A549 (cell line): ENCODE data around the gene NDFIP1. TPM values are rescaled to one million over a fixed set of nuclear protein-coding genes. Genes with fewer than 3 reads are reported as not detected.

Experiments
- ATAC-seq, 2 experiments: fragments of 200-7000 bp in 1 of 2; fragments of >200 bp in 1 of 2; cut with Nextera tagmentation in 1 of 2; cut with Tn5 transposase in 1 of 2; 3 replicates each; pipeline versions ENCODE4 v1.8.0 to v1.9.1; 2018 to 2020; ENCODE audit warnings: mild to moderate bottlenecking in 1 of 2, moderate library complexity in 1 of 2
- CTCF ChIA-PET: fragments of 300-600 bp; sonication (Branson Sonifier 250); formaldehyde crosslinking; extraction: SDS; loops from one replicate; lab custom pipeline; 2021; ENCODE audit warnings: antibody characterized with exemption, inconsistent platforms; lab: Yijun Ruan, JAX
- POLR2A ChIA-PET: fragments of 350-600 bp; formaldehyde crosslinking; extraction: SDS; loops from one replicate; lab custom pipeline; 2021; ENCODE audit warnings: antibody characterized with exemption, inconsistent platforms; lab: Yijun Ruan, JAX
- DNase-seq, 2 experiments: peaks; one replicate each; pipeline versions ENCODE4 v3.0.0 to v3.0.0-alpha.2; 2011 to 2016; ENCODE audit warnings: low read depth in 1 of 2, low spot score in 1 of 2
- FAIRE-seq: peaks from 2 replicates; lab custom pipeline; 2011; peaks lifted over from hg19 to GRCh38; lab: Jason Lieb, UNC
- H3K27ac ChIP-seq, 2 experiments: fragments of >200 bp; sonication (Bioruptor Twin); formaldehyde crosslinking; 3 replicates each; pipeline ENCODE4 v1.5.1; 2016 to 2017
- H3K4me1 ChIP-seq: fragments of >200 bp; sonication (Bioruptor Twin); formaldehyde crosslinking; 3 replicates; pipeline ENCODE4 v1.6.1; 2016
- H3K4me2 ChIP-seq: fragments of >200 bp; sonication (Bioruptor Twin); formaldehyde crosslinking; 3 replicates; pipeline ENCODE4 v1.6.1; 2016
- H3K4me3 ChIP-seq: fragments of >200 bp; sonication (Bioruptor Twin); formaldehyde crosslinking; 3 replicates; pipeline ENCODE4 v1.5.1; 2016
- H3K9me3 ChIP-seq: fragments of >200 bp; sonication (Bioruptor Twin); formaldehyde crosslinking; 3 replicates; pipeline ENCODE4 v1.6.1; 2016
- BHLHE40 ChIP-seq: IDR thresholded peaks from 2 replicates; pipeline ENCODE4 v1.6.1; 2012; ENCODE audit warnings: low read depth, low read length, inconsistent platforms
- CHD2 ChIP-seq: fragments of 150-350 bp; IDR thresholded peaks from 2 replicates; pipeline ENCODE4 v1.6.1; 2014; ENCODE audit warnings: low read length; ENCODE audit not compliant: partially characterized antibody
- CHD4 ChIP-seq: fragments of 200-600 bp; sonication (generic); IDR thresholded peaks from 2 replicates; pipeline ENCODE4 v1.6.1; 2016; ENCODE audit warnings: antibody characterized with exemption, mild to moderate bottlenecking, borderline replicate concordance
- E2F6 ChIP-seq: IDR thresholded peaks from 2 replicates; pipeline ENCODE4 v1.6.1; 2012; ENCODE audit warnings: low read depth, borderline replicate concordance
- FOXS1 ChIP-seq: fragments of 250-450 bp; sonication (Bioruptor Pico); IDR thresholded peaks from 2 replicates; pipeline ENCODE4 v1.5.0; 2020; ENCODE audit warnings: mild to moderate bottlenecking, moderate library complexity
- HMGXB4 ChIP-seq: fragments of 250-450 bp; sonication (Bioruptor Pico); IDR thresholded peaks from 2 replicates; pipeline ENCODE4 v1.5.0; 2021; ENCODE audit warnings: mild to moderate bottlenecking, moderate library complexity, borderline replicate concordance
- HOXA7 ChIP-seq: fragments of 250-450 bp; sonication (Bioruptor Pico); IDR thresholded peaks from 2 replicates; pipeline ENCODE4 v1.5.0; 2020; ENCODE audit warnings: mild to moderate bottlenecking, moderate library complexity
- HOXB5 ChIP-seq: fragments of 250-450 bp; sonication (Bioruptor Pico); IDR thresholded peaks from 2 replicates; pipeline ENCODE4 v1.5.0; 2020; ENCODE audit warnings: mild to moderate bottlenecking, moderate library complexity
- JUNB ChIP-seq: fragments of >200 bp; sonication (Bioruptor Twin); formaldehyde crosslinking; IDR thresholded peaks from 2 replicates; pipeline ENCODE4 v1.6.1; 2016
- KDM1A ChIP-seq: fragments of 200-600 bp; sonication (generic); IDR thresholded peaks from 2 replicates; pipeline ENCODE4 v1.6.1; 2016; ENCODE audit warnings: low read depth, mild to moderate bottlenecking
- MAX ChIP-seq: IDR thresholded peaks from 2 replicates; pipeline ENCODE4 v1.6.1; 2012
- MAZ ChIP-seq: fragments of 150-350 bp; IDR thresholded peaks from 2 replicates; pipeline ENCODE4 v1.6.1; 2014; ENCODE audit warnings: antibody characterized with exemption, low read depth, low read length, borderline replicate concordance
- POLR2A ChIP-seq: IDR thresholded peaks from 2 replicates; pipeline ENCODE4 v1.6.1; 2012; ENCODE audit warnings: mild to moderate bottlenecking, low read length
- RARB ChIP-seq: fragments of 250-450 bp; sonication (Bioruptor Pico); IDR thresholded peaks from 2 replicates; pipeline ENCODE4 v1.8.0; 2021; ENCODE audit warnings: mild to moderate bottlenecking, moderate library complexity
- RCOR1 ChIP-seq: fragments of 150-350 bp; IDR thresholded peaks from 2 replicates; pipeline ENCODE4 v1.6.1; 2014; ENCODE audit warnings: antibody characterized with exemption, low read length, low read depth
- SMC3 ChIP-seq: fragments of >200 bp; sonication (Bioruptor Twin); formaldehyde crosslinking; IDR thresholded peaks from 3 replicates; pipeline ENCODE4 v1.6.1; 2018; ENCODE audit warnings: inconsistent platforms
- TFCP2L1 ChIP-seq: fragments of 250-450 bp; sonication (Bioruptor Pico); IDR thresholded peaks from 2 replicates; pipeline ENCODE4 v1.5.0; 2021; ENCODE audit warnings: mild to moderate bottlenecking
- TP53 ChIP-seq: fragments of 250-450 bp; sonication (Bioruptor Pico); IDR thresholded peaks from 2 replicates; pipeline ENCODE4 v1.5.0; 2021; ENCODE audit warnings: mild to moderate bottlenecking, moderate library complexity
- ZNF302 ChIP-seq: fragments of 250-450 bp; sonication (Bioruptor Pico); IDR thresholded peaks from 2 replicates; pipeline ENCODE4 v1.9.0; 2021; ENCODE audit warnings: inconsistent platforms, mild to moderate bottlenecking, moderate library complexity
- ZSCAN20 ChIP-seq: fragments of 250-450 bp; sonication (Bioruptor Pico); IDR thresholded peaks from 2 replicates; pipeline ENCODE4 v1.8.0; 2022; ENCODE audit warnings: mild to moderate bottlenecking, moderate library complexity
- WGBS: methylation state at CpG from one replicate; pipeline ENCODE4 v1.1.6; 2017; ENCODE audit errors: missing lambda C conversion rate; 5-methylcytosine and 5-hydroxymethylcytosine counted together
- polyA plus RNA-seq, 4 experiments: library from polyadenylated mRNA; depleted of rRNA in 3 of 4; stranded (reverse); fragments of >200 nt; fragmentation: RNase III in 1 of 4; extraction: RNeasy Plus Mini Kit Qiagen cat#74134 plus additional on column Dnase treatment in 1 of 4; gene quantifications; 2 replicates in 3 of 4; 3 replicates in 1 of 4; pipeline ENCODE4 v1.2.3, GENCODE V29; 2011 to 2017
- TF ChIP-seq, protein P1 (sequence below): IDR thresholded peaks from 2 replicates; pipeline ENCODE4 v1.6.1; 2012
- TF ChIP-seq, protein P2 (sequence below): fragments of 200-600 bp; sonication (generic); IDR thresholded peaks from 2 replicates; pipeline ENCODE4 v1.6.1; 2016; ENCODE audit warnings: antibody characterized with exemption, mild to moderate bottlenecking, moderate library complexity
- TF ChIP-seq, protein P3 (sequence below): fragments of >200 bp; sonication (Bioruptor Twin); formaldehyde crosslinking; IDR thresholded peaks from 3 replicates; pipeline ENCODE4 v1.5.1; 2016

NDFIP1 gene
- polyA plus RNA-seq, 2 of the 4 experiments (the other 2 are of a cell fraction): 42.4 to 58.0 TPM

GRCh38 chr5:142122121-142122520, 13.5 kb downstream of the NDFIP1 start:
- FAIRE-seq (no peak), DNase-seq (no peak), ATAC-seq (no peak)
- H3K9me3 ChIP-seq: no peaks in the 10 kb centered on the region
- no peak overlapping the region for H3K27ac ChIP-seq
- H3K4me2 ChIP-seq: no peak overlapping the region
- H3K4me1 ChIP-seq: no peaks in the 10 kb centered on the region; the same call in 2 of the 3 replicates
- ChIA-PET POLR2A (interaction anchor here (0.8 kb wide), 1 partner anchor 15 kb away, joined by 3 read pairs; no protein-coding TSS in a partner anchor), CTCF (interaction anchor here (1.6 kb wide), 1 partner anchor 21 kb away, joined by 5 read pairs; no protein-coding TSS in a partner anchor)
- no peak overlapping the region for H3K4me3 ChIP-seq
- 80% methylated on average over 1 of the region's 1 CpG for WGBS
- TF ChIP-seq TP53 (CRISPR knock-in tag) (no peak), ZSCAN20 (CRISPR knock-in tag) (no peak), HMGXB4 (CRISPR knock-in tag) (no peak), POLR2A (no peak), E2F6 (no peak), CHD4 (no peak), MAZ (no peak), RCOR1 (no peak), MAX (no peak), RARB (CRISPR knock-in tag) (no peak), SMC3 (no peak), CHD2 (no peak), HOXB5 (CRISPR knock-in tag) (no peak), HOXA7 (CRISPR knock-in tag) (no peak), ZNF302 (CRISPR knock-in tag) (no peak), JUNB (no peak), KDM1A (no peak)
- TF ChIP-seq, protein P1, sequence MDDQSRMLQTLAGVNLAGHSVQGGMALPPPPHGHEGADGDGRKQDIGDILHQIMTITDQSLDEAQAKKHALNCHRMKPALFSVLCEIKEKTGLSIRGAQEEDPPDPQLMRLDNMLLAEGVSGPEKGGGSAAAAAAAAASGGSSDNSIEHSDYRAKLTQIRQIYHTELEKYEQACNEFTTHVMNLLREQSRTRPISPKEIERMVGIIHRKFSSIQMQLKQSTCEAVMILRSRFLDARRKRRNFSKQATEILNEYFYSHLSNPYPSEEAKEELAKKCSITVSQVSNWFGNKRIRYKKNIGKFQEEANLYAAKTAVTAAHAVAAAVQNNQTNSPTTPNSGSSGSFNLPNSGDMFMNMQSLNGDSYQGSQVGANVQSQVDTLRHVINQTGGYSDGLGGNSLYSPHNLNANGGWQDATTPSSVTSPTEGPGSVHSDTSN: no peak
- TF ChIP-seq, protein P2, sequence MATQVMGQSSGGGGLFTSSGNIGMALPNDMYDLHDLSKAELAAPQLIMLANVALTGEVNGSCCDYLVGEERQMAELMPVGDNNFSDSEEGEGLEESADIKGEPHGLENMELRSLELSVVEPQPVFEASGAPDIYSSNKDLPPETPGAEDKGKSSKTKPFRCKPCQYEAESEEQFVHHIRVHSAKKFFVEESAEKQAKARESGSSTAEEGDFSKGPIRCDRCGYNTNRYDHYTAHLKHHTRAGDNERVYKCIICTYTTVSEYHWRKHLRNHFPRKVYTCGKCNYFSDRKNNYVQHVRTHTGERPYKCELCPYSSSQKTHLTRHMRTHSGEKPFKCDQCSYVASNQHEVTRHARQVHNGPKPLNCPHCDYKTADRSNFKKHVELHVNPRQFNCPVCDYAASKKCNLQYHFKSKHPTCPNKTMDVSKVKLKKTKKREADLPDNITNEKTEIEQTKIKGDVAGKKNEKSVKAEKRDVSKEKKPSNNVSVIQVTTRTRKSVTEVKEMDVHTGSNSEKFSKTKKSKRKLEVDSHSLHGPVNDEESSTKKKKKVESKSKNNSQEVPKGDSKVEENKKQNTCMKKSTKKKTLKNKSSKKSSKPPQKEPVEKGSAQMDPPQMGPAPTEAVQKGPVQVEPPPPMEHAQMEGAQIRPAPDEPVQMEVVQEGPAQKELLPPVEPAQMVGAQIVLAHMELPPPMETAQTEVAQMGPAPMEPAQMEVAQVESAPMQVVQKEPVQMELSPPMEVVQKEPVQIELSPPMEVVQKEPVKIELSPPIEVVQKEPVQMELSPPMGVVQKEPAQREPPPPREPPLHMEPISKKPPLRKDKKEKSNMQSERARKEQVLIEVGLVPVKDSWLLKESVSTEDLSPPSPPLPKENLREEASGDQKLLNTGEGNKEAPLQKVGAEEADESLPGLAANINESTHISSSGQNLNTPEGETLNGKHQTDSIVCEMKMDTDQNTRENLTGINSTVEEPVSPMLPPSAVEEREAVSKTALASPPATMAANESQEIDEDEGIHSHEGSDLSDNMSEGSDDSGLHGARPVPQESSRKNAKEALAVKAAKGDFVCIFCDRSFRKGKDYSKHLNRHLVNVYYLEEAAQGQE: no peak

- no peak overlapping the region for H3K4me3 ChIP-seq
- 96% methylated on average over 3 of the region's 3 CpGs for WGBS
- POLR2A ChIA-PET: no interaction called here
- FAIRE-seq: no peak
- H3K4me2 ChIP-seq: no peak overlapping the region
- no peak overlapping the region for H3K27ac ChIP-seq
- no peak for ATAC-seq
- H3K9me3 ChIP-seq: no peaks in the 10 kb centered on the region
- CTCF ChIA-PET: interaction anchor here (1.5 kb wide), 1 partner anchor 26 kb away, joined by 3 read pairs; no protein-coding TSS in a partner anchor
- H3K4me1 ChIP-seq: peaks cover 6% of the 10 kb centered on the region; the same call in 1 of the 3 replicates
- no peak for DNase-seq
- TF ChIP-seq HMGXB4 (CRISPR knock-in tag): no peak
- TF ChIP-seq CHD4: no peak
- no peak for TF ChIP-seq TFCP2L1 (CRISPR knock-in tag)
- TF ChIP-seq, protein P3, sequence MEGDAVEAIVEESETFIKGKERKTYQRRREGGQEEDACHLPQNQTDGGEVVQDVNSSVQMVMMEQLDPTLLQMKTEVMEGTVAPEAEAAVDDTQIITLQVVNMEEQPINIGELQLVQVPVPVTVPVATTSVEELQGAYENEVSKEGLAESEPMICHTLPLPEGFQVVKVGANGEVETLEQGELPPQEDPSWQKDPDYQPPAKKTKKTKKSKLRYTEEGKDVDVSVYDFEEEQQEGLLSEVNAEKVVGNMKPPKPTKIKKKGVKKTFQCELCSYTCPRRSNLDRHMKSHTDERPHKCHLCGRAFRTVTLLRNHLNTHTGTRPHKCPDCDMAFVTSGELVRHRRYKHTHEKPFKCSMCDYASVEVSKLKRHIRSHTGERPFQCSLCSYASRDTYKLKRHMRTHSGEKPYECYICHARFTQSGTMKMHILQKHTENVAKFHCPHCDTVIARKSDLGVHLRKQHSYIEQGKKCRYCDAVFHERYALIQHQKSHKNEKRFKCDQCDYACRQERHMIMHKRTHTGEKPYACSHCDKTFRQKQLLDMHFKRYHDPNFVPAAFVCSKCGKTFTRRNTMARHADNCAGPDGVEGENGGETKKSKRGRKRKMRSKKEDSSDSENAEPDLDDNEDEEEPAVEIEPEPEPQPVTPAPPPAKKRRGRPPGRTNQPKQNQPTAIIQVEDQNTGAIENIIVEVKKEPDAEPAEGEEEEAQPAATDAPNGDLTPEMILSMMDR: no peak
- no peak for TF ChIP-seq KDM1A
- no peak for TF ChIP-seq BHLHE40
- TF ChIP-seq RARB (CRISPR knock-in tag): no peak
- no peak for TF ChIP-seq FOXS1 (CRISPR knock-in tag)
Observed at GRCh38 chr5:142125378-142125777, 16.8 kb downstream of the NDFIP1 start.
